ENCODE results near the gene SNRNP25. TPM values are rescaled to one million over a fixed set of nuclear protein-coding genes. Genes with fewer than 3 reads are reported as not detected.
"Not testable (repeated sequence)": the region's sequence is repeated elsewhere in the genome, so short reads cannot be mapped to it uniquely, and the experiment has no call there.

The SNRNP25 gene
- total RNA-seq, 4 donors from 2014 or later, result 25.6 to 34.4 (median 28.5) TPM

GRCh38 chr16:33154-33876 lies 20.3 kb upstream of the SNRNP25 start:
- H3K4me1 ChIP-seq, ATAC-seq, H3K36me3 ChIP-seq, H3K9me3 ChIP-seq, H3K27ac ChIP-seq, H3K27me3 ChIP-seq, H3K4me3 ChIP-seq: not testable (repeated sequence)
- 83% methylated on average over 1 of the region's 8 CpGs; no CpG with 5 or more reads in 1 of the 2 donors for WGBS, 2 donors (ENCODE audit: low coverage in 1 of 2)

GRCh38 chr16:33877-34647 lies 19.6 kb upstream of the SNRNP25 start:
- Histone ChIP-seq H3K27me3 (no peaks in the 10 kb centered on the region), H3K36me3 (no peaks in the 10 kb centered on the region), H3K9me3 (no peaks in the 10 kb centered on the region), H3K4me3 (no peak overlapping the region), H3K27ac (no peak overlapping the region), H3K4me1 (no peaks in the 10 kb centered on the region)
- ATAC-seq, result no peak
- WGBS, 2 donors (ENCODE audit: low coverage in 1 of 2), result 80% methylated on average over 5 of the region's 21 CpGs; no CpG with 5 or more reads in 1 of the 2 donors
- TF ChIP-seq CTCF (IDR thresholded peaks at IDR 0.05) (no peak), EP300 (IDR thresholded peaks at IDR 0.05) (no peak), POLR2A (IDR thresholded peaks at IDR 0.05) (no peak), POLR2AphosphoS5 (IDR thresholded peaks at IDR 0.05) (no peak)

- no peaks in the 10 kb centered on the region for H3K9me3 ChIP-seq
- H3K4me3 ChIP-seq, result no peak overlapping the region
- no peak overlapping the region for H3K27ac ChIP-seq
- no peaks in the 10 kb centered on the region for H3K36me3 ChIP-seq
- no peak for ATAC-seq
- H3K4me1 ChIP-seq, result no peaks in the 10 kb centered on the region
- no CpG with 5 or more reads among the region's 6 CpGs for WGBS, 2 donors (ENCODE audit: low coverage in 1 of 2)
- no peak for TF ChIP-seq POLR2AphosphoS5 (IDR thresholded peaks at IDR 0.05)
- TF ChIP-seq CTCF (IDR thresholded peaks at IDR 0.05), result no peak
- TF ChIP-seq EP300 (IDR thresholded peaks at IDR 0.05), result no peak
- no peak for TF ChIP-seq POLR2A (IDR thresholded peaks at IDR 0.05)
- no peaks in the 10 kb centered on the region for H3K27me3 ChIP-seq
Measured at GRCh38 chr16:34648-34987, 19.0 kb upstream of the SNRNP25 start.

- no peaks in the 10 kb centered on the region for H3K4me1 ChIP-seq
- WGBS, 2 donors (ENCODE audit: low coverage in 1 of 2), result 53% methylated on average over 4 of the region's 17 CpGs; no CpG with 5 or more reads in 1 of the 2 donors
- no peaks in the 10 kb centered on the region for H3K36me3 ChIP-seq
- no peak overlapping the region for H3K27ac ChIP-seq
- TF ChIP-seq CTCF (IDR thresholded peaks at IDR 0.05), result no peak
- no peak for TF ChIP-seq POLR2AphosphoS5 (IDR thresholded peaks at IDR 0.05)
- no peak for TF ChIP-seq POLR2A (IDR thresholded peaks at IDR 0.05)
- TF ChIP-seq EP300 (IDR thresholded peaks at IDR 0.05), result no peak
- H3K4me3 ChIP-seq, result no peak overlapping the region
- H3K27me3 ChIP-seq, result no peaks in the 10 kb centered on the region
- H3K9me3 ChIP-seq, result no peaks in the 10 kb centered on the region
- ATAC-seq, result no peak
Measured at GRCh38 chr16:35011-35677, 18.5 kb upstream of the SNRNP25 start.

- 83% methylated on average over 2 of the region's 11 CpGs; no CpG with 5 or more reads in 1 of the 2 donors for WGBS, 2 donors (ENCODE audit: low coverage in 1 of 2)
- H3K4me1 ChIP-seq, result no peaks in the 10 kb centered on the region
- TF ChIP-seq CTCF (IDR thresholded peaks at IDR 0.05) (no peak), POLR2A (IDR thresholded peaks at IDR 0.05) (no peak)
- H3K9me3 ChIP-seq, result no peaks in the 10 kb centered on the region
- no peaks in the 10 kb centered on the region for H3K36me3 ChIP-seq
- H3K27ac ChIP-seq, result no peak overlapping the region
- ATAC-seq, result no peak
- no peaks in the 10 kb centered on the region for H3K27me3 ChIP-seq
- no peak overlapping the region for H3K4me3 ChIP-seq
Measured at GRCh38 chr16:35678-36305, 17.8 kb upstream of the SNRNP25 start.
